Measurements from ENCODE around the gene MRAP. TPM values are rescaled to one million over a fixed set of nuclear protein-coding genes. Genes with fewer than 3 reads are reported as not detected.

The MRAP gene
- polyA plus RNA-seq, 2 of the 4 experiments (the other 2 are of a cell fraction), result not detected

DNA sequence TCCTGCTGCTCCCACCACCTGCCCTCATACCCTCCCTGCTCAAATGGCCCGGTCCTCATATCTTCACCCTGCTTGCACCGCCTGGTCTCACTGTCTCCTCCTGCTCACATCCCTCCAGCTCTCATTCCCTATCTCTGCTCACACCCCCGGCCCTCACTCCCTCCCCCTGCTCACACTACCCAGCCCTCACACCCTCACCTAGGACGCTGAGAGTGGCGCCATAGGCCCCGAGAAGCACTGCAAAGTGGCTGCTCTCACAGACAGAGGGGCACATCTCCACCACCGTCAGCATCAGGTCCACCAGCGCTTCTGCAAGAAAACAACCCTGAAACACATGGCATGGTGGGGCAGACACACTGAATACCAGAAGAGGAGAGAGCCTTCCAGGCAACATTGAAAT is 38.6 kb downstream of the MRAP start:
- 100% methylated on average over 5 of the region's 8 CpGs for WGBS (ENCODE audit: missing lambda C conversion rate)
- TF ChIP-seq, protein P1, sequence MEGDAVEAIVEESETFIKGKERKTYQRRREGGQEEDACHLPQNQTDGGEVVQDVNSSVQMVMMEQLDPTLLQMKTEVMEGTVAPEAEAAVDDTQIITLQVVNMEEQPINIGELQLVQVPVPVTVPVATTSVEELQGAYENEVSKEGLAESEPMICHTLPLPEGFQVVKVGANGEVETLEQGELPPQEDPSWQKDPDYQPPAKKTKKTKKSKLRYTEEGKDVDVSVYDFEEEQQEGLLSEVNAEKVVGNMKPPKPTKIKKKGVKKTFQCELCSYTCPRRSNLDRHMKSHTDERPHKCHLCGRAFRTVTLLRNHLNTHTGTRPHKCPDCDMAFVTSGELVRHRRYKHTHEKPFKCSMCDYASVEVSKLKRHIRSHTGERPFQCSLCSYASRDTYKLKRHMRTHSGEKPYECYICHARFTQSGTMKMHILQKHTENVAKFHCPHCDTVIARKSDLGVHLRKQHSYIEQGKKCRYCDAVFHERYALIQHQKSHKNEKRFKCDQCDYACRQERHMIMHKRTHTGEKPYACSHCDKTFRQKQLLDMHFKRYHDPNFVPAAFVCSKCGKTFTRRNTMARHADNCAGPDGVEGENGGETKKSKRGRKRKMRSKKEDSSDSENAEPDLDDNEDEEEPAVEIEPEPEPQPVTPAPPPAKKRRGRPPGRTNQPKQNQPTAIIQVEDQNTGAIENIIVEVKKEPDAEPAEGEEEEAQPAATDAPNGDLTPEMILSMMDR (IDR thresholded peaks at IDR 0.05), result no peak
- TF ChIP-seq SREBF2 (IDR thresholded peaks at IDR 0.05) (no peak), NR3C1 (IDR thresholded peaks at IDR 0.05) (no peak), RCOR1 (IDR thresholded peaks at IDR 0.05; ENCODE audit: low read depth, low read length) (no peak), MAZ (IDR thresholded peaks at IDR 0.05; ENCODE audit: borderline replicate concordance, low read depth, low read length) (no peak), ZFP36 (IDR thresholded peaks at IDR 0.05; ENCODE audit: borderline replicate concordance, partially characterized antibody) (no peak), HOXB5 (CRISPR knock-in tag; IDR thresholded peaks at IDR 0.05) (no peak), RARB (CRISPR knock-in tag; IDR thresholded peaks at IDR 0.05) (no peak)
- TF ChIP-seq, protein P2, sequence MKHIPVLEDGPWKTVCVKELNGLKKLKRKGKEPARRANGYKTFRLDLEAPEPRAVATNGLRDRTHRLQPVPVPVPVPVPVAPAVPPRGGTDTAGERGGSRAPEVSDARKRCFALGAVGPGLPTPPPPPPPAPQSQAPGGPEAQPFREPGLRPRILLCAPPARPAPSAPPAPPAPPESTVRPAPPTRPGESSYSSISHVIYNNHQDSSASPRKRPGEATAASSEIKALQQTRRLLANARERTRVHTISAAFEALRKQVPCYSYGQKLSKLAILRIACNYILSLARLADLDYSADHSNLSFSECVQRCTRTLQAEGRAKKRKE (CRISPR knock-in tag; IDR thresholded peaks at IDR 0.05; ENCODE audit: low read depth), result no peak
- TF ChIP-seq, protein P3, sequence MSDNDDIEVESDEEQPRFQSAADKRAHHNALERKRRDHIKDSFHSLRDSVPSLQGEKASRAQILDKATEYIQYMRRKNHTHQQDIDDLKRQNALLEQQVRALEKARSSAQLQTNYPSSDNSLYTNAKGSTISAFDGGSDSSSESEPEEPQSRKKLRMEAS (IDR thresholded peaks at IDR 0.05), result no peak
- Histone ChIP-seq H3K4me1 (peaks cover 17% of the 10 kb centered on the region; the same call in 2 of the 3 replicates), H3K4me2 (no peak overlapping the region), H3K9me3 (no peaks in the 10 kb centered on the region), H3K27ac (peak overlapping the region in 1 of 2 experiments; percentile 31; a peak in 1 of 6 replicates), H3K4me3 (no peak overlapping the region)
- ChIA-PET POLR2A (no interaction called here), CTCF (interaction anchor here (2.1 kb wide), 1 partner anchor 264 kb away, joined by 7 read pairs; no protein-coding TSS in a partner anchor)
- DNase-seq (ENCODE audit: low read depth in 1 of 2, low spot score in 1 of 2), result no peak
- no peak; a peak in 1 of 6 replicates for ATAC-seq
- no peak for FAIRE-seq

DNA sequence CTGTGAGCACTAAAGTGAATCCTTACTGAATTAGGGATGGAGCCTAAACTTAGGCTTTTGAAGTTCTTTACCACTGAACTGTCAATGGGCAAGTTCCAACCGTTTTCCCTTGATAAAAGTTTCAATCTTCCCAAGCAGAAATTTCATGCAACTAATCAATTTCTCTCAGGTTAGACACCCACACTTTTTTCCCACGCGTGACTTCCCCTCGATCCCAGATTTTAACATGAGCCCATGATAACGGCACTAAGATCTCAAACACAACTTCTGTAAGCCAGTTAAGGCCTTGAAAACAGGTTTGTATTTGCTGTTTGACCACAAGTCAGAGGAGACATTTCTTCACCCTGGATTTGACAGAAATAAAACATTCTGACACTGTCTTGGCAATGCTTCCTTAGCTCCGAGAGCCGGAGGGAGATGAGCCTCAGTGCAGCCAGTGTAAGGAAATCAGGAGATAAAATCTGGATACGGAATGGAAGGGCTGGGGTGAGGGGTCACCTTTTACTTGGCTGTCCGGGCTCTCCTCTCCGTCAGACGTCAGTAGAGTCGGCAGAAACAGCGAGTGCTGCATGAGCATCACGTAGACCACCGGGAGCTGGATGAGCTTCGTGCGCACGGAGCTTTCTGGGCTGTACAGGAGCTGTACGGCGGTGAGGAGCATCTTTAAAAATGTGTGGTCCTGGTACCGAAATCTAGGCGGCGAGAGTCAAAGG is 39.7 kb downstream of the MRAP start:
- WGBS (ENCODE audit: missing lambda C conversion rate), result 93% methylated on average over 23 of the region's 23 CpGs
- no peak for FAIRE-seq
- no peak overlapping the region for H3K4me3 ChIP-seq
- H3K4me1 ChIP-seq, result peaks cover 17% of the 10 kb centered on the region; the same call in 2 of the 3 replicates
- CTCF ChIA-PET, result interaction anchor here (0.7 to 0.8 kb wide), 2 partner anchors 15 to 263 kb away, joined by 3 read pairs; no protein-coding TSS in a partner anchor
- DNase-seq (ENCODE audit: low read depth in 1 of 2, low spot score in 1 of 2), result no peak
- TF ChIP-seq MYC (IDR thresholded peaks at IDR 0.05; ENCODE audit: borderline replicate concordance, low read length) (no peak), ESRRA (IDR thresholded peaks at IDR 0.05; ENCODE audit: borderline replicate concordance, low read length) (no peak), KDM5A (IDR thresholded peaks at IDR 0.05) (no peak), EHF (CRISPR knock-in tag; IDR thresholded peaks at IDR 0.05) (no peak), EP300 (IDR thresholded peaks at IDR 0.05) (no peak), GATA3 (IDR thresholded peaks at IDR 0.05; ENCODE audit: borderline replicate concordance) (no peak), ZC3H11A (IDR thresholded peaks at IDR 0.05) (no peak), JUN (IDR thresholded peaks at IDR 0.05) (no peak), NPAS2 (CRISPR knock-in tag; IDR thresholded peaks at IDR 0.05; ENCODE audit: borderline replicate concordance) (no peak), HEYL (CRISPR knock-in tag; IDR thresholded peaks at IDR 0.05) (no peak), JUNB (IDR thresholded peaks at IDR 0.05) (no peak), PHF8 (IDR thresholded peaks at IDR 0.05; ENCODE audit: borderline replicate concordance, low read depth) (no peak), HDAC2 (IDR thresholded peaks at IDR 0.05) (no peak), MAZ (IDR thresholded peaks at IDR 0.05; ENCODE audit: borderline replicate concordance, low read depth, low read length) (no peak), POLR2A (IDR thresholded peaks at IDR 0.05; ENCODE audit: low read length) (no peak), SREBF2 (IDR thresholded peaks at IDR 0.05) (no peak)
- TF ChIP-seq, protein P2 (CRISPR knock-in tag; IDR thresholded peaks at IDR 0.05; ENCODE audit: low read depth), result no peak
- TF ChIP-seq, protein P4, sequence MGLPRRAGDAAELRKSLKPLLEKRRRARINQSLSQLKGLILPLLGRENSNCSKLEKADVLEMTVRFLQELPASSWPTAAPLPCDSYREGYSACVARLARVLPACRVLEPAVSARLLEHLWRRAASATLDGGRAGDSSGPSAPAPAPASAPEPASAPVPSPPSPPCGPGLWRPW (IDR thresholded peaks at IDR 0.05), result no peak
- no peaks in the 10 kb centered on the region for H3K9me3 ChIP-seq
- H3K4me2 ChIP-seq, result no peak overlapping the region
- ATAC-seq, result no peak
- POLR2A ChIA-PET, result no interaction called here
- H3K27ac ChIP-seq, result no peak overlapping the region

Data from A549 (cell line).